Measurements from ENCODE around the gene LRMDA.

Gene LRMDA

GRCh38 chr10:76541852-76542251 lies 1110.4 kb downstream of the LRMDA start:
- no peak overlapping the region for H3K4me3 ChIP-seq (ENCODE audit: low read length)
- no peaks in the 10 kb centered on the region for H3K27me3 ChIP-seq (ENCODE audit: low read depth, low read length)
- H3K9me3 ChIP-seq (ENCODE audit: insufficient read depth, low read length) = no peaks in the 10 kb centered on the region
- no peak overlapping the region for H3K9ac ChIP-seq (ENCODE audit: low read length)
- no peak overlapping the region for H3K4me2 ChIP-seq (ENCODE audit: low read length)
- H4K20me1 ChIP-seq (ENCODE audit: insufficient read depth, low read length) = no peaks in the 10 kb centered on the region
- no peak overlapping the region for H2AFZ ChIP-seq (ENCODE audit: low read depth, low read length)
- TF ChIP-seq CTCF (IDR thresholded peaks at IDR 0.05; ENCODE audit: low read depth, low read length) = no peak
- TF ChIP-seq EZH2phosphoT487 (IDR thresholded peaks at IDR 0.05; ENCODE audit: low read depth) = no peak
- H3K79me2 ChIP-seq (ENCODE audit: low read length) = no peaks in the 10 kb centered on the region
- H3K36me3 ChIP-seq (replicated peaks; ENCODE audit: low read depth, low read length) = no peaks in the 10 kb centered on the region
- no peaks in the 10 kb centered on the region for H3K4me1 ChIP-seq (ENCODE audit: low read length)
- H3K27ac ChIP-seq (ENCODE audit: low read length) = no peak overlapping the region

GRCh38 chr10:76542307-76542930 lies 1111.0 kb downstream of the LRMDA start:
- no peak overlapping the region for H3K4me3 ChIP-seq (ENCODE audit: low read length)
- no peaks in the 10 kb centered on the region for H3K36me3 ChIP-seq (replicated peaks; ENCODE audit: low read depth, low read length)
- TF ChIP-seq CTCF (IDR thresholded peaks at IDR 0.05; ENCODE audit: low read depth, low read length) (no peak), EZH2phosphoT487 (IDR thresholded peaks at IDR 0.05; ENCODE audit: low read depth) (no peak)
- H3K9me3 ChIP-seq (ENCODE audit: insufficient read depth, low read length) = no peaks in the 10 kb centered on the region
- H3K4me1 ChIP-seq (ENCODE audit: low read length) = no peaks in the 10 kb centered on the region
- no peaks in the 10 kb centered on the region for H4K20me1 ChIP-seq (ENCODE audit: insufficient read depth, low read length)
- H2AFZ ChIP-seq (ENCODE audit: low read depth, low read length) = no peak overlapping the region
- no peaks in the 10 kb centered on the region for H3K79me2 ChIP-seq (ENCODE audit: low read length)
- H3K9ac ChIP-seq (ENCODE audit: low read length) = no peak overlapping the region
- H3K27ac ChIP-seq (ENCODE audit: low read length) = no peak overlapping the region
- H3K27me3 ChIP-seq (ENCODE audit: low read depth, low read length) = no peaks in the 10 kb centered on the region
- H3K4me2 ChIP-seq (ENCODE audit: low read length) = no peak overlapping the region

DNA sequence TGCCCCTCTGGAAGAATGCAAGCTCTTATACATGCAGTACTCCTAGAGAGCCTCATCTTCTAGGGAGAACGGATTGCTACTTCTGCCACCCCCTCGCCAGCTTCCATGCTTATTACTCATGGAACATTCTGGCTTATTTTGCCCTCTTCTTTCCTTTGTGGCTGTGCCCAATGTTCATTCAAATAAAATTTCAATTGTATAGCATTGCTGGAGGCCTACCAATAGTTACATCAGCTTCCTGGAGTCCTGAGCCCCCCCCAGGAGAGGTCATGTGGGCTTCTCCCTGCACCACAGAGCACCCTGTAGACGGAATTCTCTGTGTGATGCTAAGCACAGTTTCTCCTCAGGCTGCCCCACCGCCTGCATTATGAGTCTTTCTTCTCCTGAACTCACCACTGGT lies 1112.2 kb downstream of the LRMDA start:
- H3K9me3 ChIP-seq (ENCODE audit: insufficient read depth, low read length) = no peaks in the 10 kb centered on the region
- no peaks in the 10 kb centered on the region for H3K36me3 ChIP-seq (replicated peaks; ENCODE audit: low read depth, low read length)
- no peak overlapping the region for H3K27ac ChIP-seq (ENCODE audit: low read length)
- H3K4me2 ChIP-seq (ENCODE audit: low read length) = no peak overlapping the region
- no peaks in the 10 kb centered on the region for H3K4me1 ChIP-seq (ENCODE audit: low read length)
- H3K79me2 ChIP-seq (ENCODE audit: low read length) = no peaks in the 10 kb centered on the region
- no peak for TF ChIP-seq EZH2phosphoT487 (IDR thresholded peaks at IDR 0.05; ENCODE audit: low read depth)
- no peaks in the 10 kb centered on the region for H3K27me3 ChIP-seq (ENCODE audit: low read depth, low read length)
- no peaks in the 10 kb centered on the region for H4K20me1 ChIP-seq (ENCODE audit: insufficient read depth, low read length)
- no peak overlapping the region for H3K9ac ChIP-seq (ENCODE audit: low read length)
- no peak overlapping the region for H2AFZ ChIP-seq (ENCODE audit: low read depth, low read length)
- H3K4me3 ChIP-seq (ENCODE audit: low read length) = no peak overlapping the region

GRCh38 chr10:76544789-76545188 lies 1113.4 kb downstream of the LRMDA start:
- no peaks in the 10 kb centered on the region for H3K4me1 ChIP-seq (ENCODE audit: low read length)
- H3K27me3 ChIP-seq (ENCODE audit: low read depth, low read length) = no peaks in the 10 kb centered on the region
- H3K27ac ChIP-seq (ENCODE audit: low read length) = no peak overlapping the region
- no peaks in the 10 kb centered on the region for H3K9me3 ChIP-seq (ENCODE audit: insufficient read depth, low read length)
- no peak for TF ChIP-seq CTCF (IDR thresholded peaks at IDR 0.05; ENCODE audit: low read depth, low read length)
- H3K36me3 ChIP-seq (replicated peaks; ENCODE audit: low read depth, low read length) = no peaks in the 10 kb centered on the region
- no peak overlapping the region for H3K4me2 ChIP-seq (ENCODE audit: low read length)
- H4K20me1 ChIP-seq (ENCODE audit: insufficient read depth, low read length) = no peaks in the 10 kb centered on the region
- H3K9ac ChIP-seq (ENCODE audit: low read length) = no peak overlapping the region
- no peak overlapping the region for H3K4me3 ChIP-seq (ENCODE audit: low read length)
- no peaks in the 10 kb centered on the region for H3K79me2 ChIP-seq (ENCODE audit: low read length)
- H2AFZ ChIP-seq (ENCODE audit: low read depth, low read length) = no peak overlapping the region

Measured in OCI-LY3 (cell line).